OCI-LY7 (cell line): ENCODE results near the gene PIK3CG. TPM values are rescaled to one million over a fixed set of nuclear protein-coding genes. Genes with fewer than 3 reads are reported as not detected.
A peak's percentile ranks its signal among the peaks of the same experiment; 100 is the strongest.

Experiments used
- BruUV-seq: library from RNA; stranded (reverse); fragments of 400-500 nt; replicated peaks from 2 replicates; lab custom pipeline; 2021; lab: Mats Ljungman, UMichigan
- CTCF ChIA-PET: fragments of 300-600 bp; sonication (Branson Sonifier 250); formaldehyde crosslinking; loops from one replicate; lab custom pipeline; 2022; ENCODE audit warnings: antibody characterized with exemption; ENCODE audit not compliant: unreplicated experiment; lab: Charles Lee
- POLR2A ChIA-PET: fragments of 300-600 bp; sonication (Branson Sonifier 250); formaldehyde crosslinking; loops from one replicate; lab custom pipeline; 2022; ENCODE audit warnings: antibody characterized with exemption; lab: Charles Lee
- DNase-seq: peaks from one replicate; pipeline ENCODE4 v3.0.0-alpha.2; 2015; ENCODE audit warnings: low spot score
- H2AFZ ChIP-seq: fragments of 200-600 bp; sonication (generic), shearing (Covaris generic); 2 replicates; pipeline ENCODE4 v1.6.1; 2014; ENCODE audit warnings: mild to moderate bottlenecking, antibody characterized with exemption, low read length, moderate library complexity
- H3K27ac ChIP-seq: fragments of 200-600 bp; sonication (generic); 2 replicates; pipeline ENCODE4 v1.5.1; 2014; ENCODE audit warnings: mixed run types, low read depth, mild to moderate bottlenecking, moderate library complexity, low read length, inconsistent platforms; ENCODE audit not compliant: poor library complexity, severe bottlenecking
- H3K36me3 ChIP-seq: fragments of 200-600 bp; sonication (generic); 2 replicates; pipeline ENCODE4 v1.6.1; 2014; ENCODE audit warnings: mild to moderate bottlenecking, antibody characterized with exemption, low read length, moderate library complexity, mixed read lengths; ENCODE audit not compliant: insufficient read depth
- H3K4me1 ChIP-seq: fragments of 200-600 bp; sonication (generic); 2 replicates; pipeline ENCODE4 v1.5.1; 2014; ENCODE audit warnings: mild to moderate bottlenecking, low read length; ENCODE audit not compliant: insufficient read depth, poor library complexity, severe bottlenecking
- H3K4me2 ChIP-seq: fragments of 200-600 bp; sonication (generic); 2 replicates; pipeline ENCODE4 v1.6.1; 2014; ENCODE audit warnings: mild to moderate bottlenecking, low read length
- H3K4me3 ChIP-seq: fragments of 200-600 bp; sonication (generic); 2 replicates; pipeline ENCODE4 v1.5.1; 2014; ENCODE audit warnings: mild to moderate bottlenecking, low read depth, low read length; ENCODE audit not compliant: poor library complexity, severe bottlenecking
- H3K79me2 ChIP-seq: fragments of 200-600 bp; sonication (generic); 2 replicates; pipeline ENCODE4 v1.6.1; 2016; ENCODE audit warnings: low read depth, mild to moderate bottlenecking, low read length, moderate library complexity, mixed read lengths; ENCODE audit not compliant: insufficient read depth
- H3K9me2 ChIP-seq: fragments of 200-600 bp; sonication (generic); 2 replicates; pipeline ENCODE4 v1.6.1; 2016; ENCODE audit warnings: mild to moderate bottlenecking, low read length, mixed read lengths; ENCODE audit not compliant: insufficient read depth
- H3K9me3 ChIP-seq: fragments of 200-600 bp; sonication (generic); 2 replicates; pipeline ENCODE4 v1.6.1; 2014; ENCODE audit warnings: mild to moderate bottlenecking, mixed run types, low read length, mixed read lengths
- H4K20me1 ChIP-seq: fragments of 200-600 bp; sonication (generic); 2 replicates; pipeline ENCODE4 v1.6.1; 2014; ENCODE audit warnings: mild to moderate bottlenecking, antibody characterized with exemption, low read length, moderate library complexity, mixed read lengths; ENCODE audit not compliant: insufficient read depth
- EZH2phosphoT487 ChIP-seq: fragments of 200-600 bp; sonication (generic); IDR thresholded peaks from 2 replicates; pipeline ENCODE4 v1.6.1; 2018; ENCODE audit warnings: low read depth, borderline replicate concordance, mild to moderate bottlenecking, mixed run types, antibody characterized with exemption, low read length, moderate library complexity, mixed read lengths
- intact Hi-C: fragments of 100-400 bp; cut with micrococcal nuclease; formaldehyde crosslinking; loops from one replicate; pipeline ENCODE4 v1.10.0; 2022; ENCODE audit not compliant: unreplicated experiment
- total RNA-seq, 2 experiments: library from RNA; depleted of rRNA in 1 of 2; stranded (reverse); fragments of >200 nt in 1 of 2; shearing (Covaris generic) in 1 of 2; gene quantifications; 2 replicates each; pipeline ENCODE4 v1.2.3, GENCODE V29; 2014 to 2022
- TF ChIP-seq, protein P1 (sequence below): fragments of 200-600 bp; sonication (generic); conservative IDR thresholded peaks from 2 replicates; pipeline ENCODE4 v1.5.1; 2014; ENCODE audit warnings: mild to moderate bottlenecking, antibody characterized with exemption, low read length, moderate library complexity, mixed read lengths

The PIK3CG gene
- total RNA-seq, 2 experiments from 2014 or later = 22.8 to 47.2 TPM

GRCh38 chr7:106890952-106891351 lies 25.9 kb downstream of the PIK3CG start:
- no peaks in the 10 kb centered on the region for H3K9me2 ChIP-seq
- no peaks in the 10 kb centered on the region for H3K9me3 ChIP-seq
- BruUV-seq = no TSS peak
- no peak overlapping the region for H3K4me3 ChIP-seq
- H3K4me2 ChIP-seq = no peak overlapping the region
- intact Hi-C loops = no loop called here
- TF ChIP-seq EZH2phosphoT487 = no peak
- TF ChIP-seq, protein P1, sequence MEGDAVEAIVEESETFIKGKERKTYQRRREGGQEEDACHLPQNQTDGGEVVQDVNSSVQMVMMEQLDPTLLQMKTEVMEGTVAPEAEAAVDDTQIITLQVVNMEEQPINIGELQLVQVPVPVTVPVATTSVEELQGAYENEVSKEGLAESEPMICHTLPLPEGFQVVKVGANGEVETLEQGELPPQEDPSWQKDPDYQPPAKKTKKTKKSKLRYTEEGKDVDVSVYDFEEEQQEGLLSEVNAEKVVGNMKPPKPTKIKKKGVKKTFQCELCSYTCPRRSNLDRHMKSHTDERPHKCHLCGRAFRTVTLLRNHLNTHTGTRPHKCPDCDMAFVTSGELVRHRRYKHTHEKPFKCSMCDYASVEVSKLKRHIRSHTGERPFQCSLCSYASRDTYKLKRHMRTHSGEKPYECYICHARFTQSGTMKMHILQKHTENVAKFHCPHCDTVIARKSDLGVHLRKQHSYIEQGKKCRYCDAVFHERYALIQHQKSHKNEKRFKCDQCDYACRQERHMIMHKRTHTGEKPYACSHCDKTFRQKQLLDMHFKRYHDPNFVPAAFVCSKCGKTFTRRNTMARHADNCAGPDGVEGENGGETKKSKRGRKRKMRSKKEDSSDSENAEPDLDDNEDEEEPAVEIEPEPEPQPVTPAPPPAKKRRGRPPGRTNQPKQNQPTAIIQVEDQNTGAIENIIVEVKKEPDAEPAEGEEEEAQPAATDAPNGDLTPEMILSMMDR = no peak
- DNase-seq = no peak
- ChIA-PET POLR2A (no interaction called here), CTCF (interaction anchor here (0.5 kb wide), 1 partner anchor 73 kb away, joined by 3 read pairs; no protein-coding TSS in a partner anchor)
- peaks cover 80% of the 10 kb centered on the region for H3K36me3 ChIP-seq
- no peak overlapping the region for H3K27ac ChIP-seq
- H2AFZ ChIP-seq = no peak overlapping the region
- H3K79me2 ChIP-seq = no peaks in the 10 kb centered on the region
- no peaks in the 10 kb centered on the region for H4K20me1 ChIP-seq
- H3K4me1 ChIP-seq = peaks cover 46% of the 10 kb centered on the region

GRCh38 chr7:106891548-106892410 lies 26.7 kb downstream of the PIK3CG start:
- no peak overlapping the region for H3K27ac ChIP-seq
- no TSS peak for BruUV-seq
- H3K9me3 ChIP-seq = no peaks in the 10 kb centered on the region
- H4K20me1 ChIP-seq = no peaks in the 10 kb centered on the region
- ChIA-PET POLR2A (no interaction called here), CTCF (interaction anchor here (0.5 kb wide), 1 partner anchor 72 kb away, joined by 3 read pairs; no protein-coding TSS in a partner anchor)
- H3K4me3 ChIP-seq = no peak overlapping the region
- TF ChIP-seq, protein P1 = peak; percentile 57
- no peak for TF ChIP-seq EZH2phosphoT487
- no peaks in the 10 kb centered on the region for H3K79me2 ChIP-seq
- H3K4me1 ChIP-seq = peaks cover 49% of the 10 kb centered on the region
- H2AFZ ChIP-seq = no peak overlapping the region
- intact Hi-C loops = no loop called here
- H3K4me2 ChIP-seq = no peak overlapping the region
- no peak for DNase-seq
- peaks cover 72% of the 10 kb centered on the region for H3K36me3 ChIP-seq
- no peaks in the 10 kb centered on the region for H3K9me2 ChIP-seq
